Measurements from ENCODE around the gene PHF2. TPM values are rescaled to one million over a fixed set of nuclear protein-coding genes. Genes with fewer than 3 reads are reported as not detected.

PHF2 gene
- total RNA-seq, 1 donor from 2014 or later: 12.1 TPM

- Mint-ChIP-seq H3K9me3 (ENCODE audit: unreplicated experiment) (no peaks in the 10 kb centered on the region), H3K4me1 (ENCODE audit: low read depth, unreplicated experiment) (no peaks in the 10 kb centered on the region), H3K27ac (ENCODE audit: unreplicated experiment) (no peak overlapping the region), H3K4me3 (ENCODE audit: unreplicated experiment) (no peak overlapping the region), H3K27me3 (ENCODE audit: low read depth, unreplicated experiment) (no peaks in the 10 kb centered on the region), H3K36me3 (ENCODE audit: low read depth, unreplicated experiment) (peaks cover 5% of the 10 kb centered on the region)
- no peaks in the 10 kb centered on the region for H3K27me3 ChIP-seq (ENCODE audit: insufficient read depth, low read length)
- no peaks in the 10 kb centered on the region for H3K4me1 ChIP-seq (ENCODE audit: insufficient read depth, low read length)
- DNase-seq (ENCODE audit: low read depth): no peak
- no peak for FAIRE-seq
- no peak for TF ChIP-seq CTCF (IDR thresholded peaks at IDR 0.05; ENCODE audit: insufficient read depth, low read depth, low read length)
- H3K4me3 ChIP-seq (ENCODE audit: insufficient read depth, low read depth, low read length): no peak overlapping the region
- no peak overlapping the region for H3K27ac ChIP-seq (ENCODE audit: low read depth, low read length)
- no peak overlapping the region for H2AFZ ChIP-seq (ENCODE audit: low read depth, low read length)
- H3K9me3 ChIP-seq (ENCODE audit: insufficient read depth, low read depth, low read length): no peaks in the 10 kb centered on the region
- no peak overlapping the region for H3K9ac ChIP-seq (ENCODE audit: low read length)
- no peaks in the 10 kb centered on the region for H3K79me2 ChIP-seq (ENCODE audit: insufficient read depth, low read length)
- H4K20me1 ChIP-seq (ENCODE audit: insufficient read depth, low read length): peaks cover 21% of the 10 kb centered on the region
- H3K36me3 ChIP-seq (ENCODE audit: insufficient read depth, low read length): no peaks in the 10 kb centered on the region
- H3K4me2 ChIP-seq (ENCODE audit: low read length): no peak overlapping the region
These were observed 90.6 kb downstream of the PHF2 start for GRCh38 chr9:93667006-93667405.

- Mint-ChIP-seq H3K9me3 (ENCODE audit: unreplicated experiment) (no peaks in the 10 kb centered on the region), H3K4me3 (ENCODE audit: unreplicated experiment) (no peak overlapping the region), H3K4me1 (ENCODE audit: low read depth, unreplicated experiment) (no peaks in the 10 kb centered on the region), H3K27ac (ENCODE audit: unreplicated experiment) (no peak overlapping the region), H3K36me3 (ENCODE audit: low read depth, unreplicated experiment) (peaks cover 5% of the 10 kb centered on the region), H3K27me3 (ENCODE audit: low read depth, unreplicated experiment) (no peaks in the 10 kb centered on the region)
- no peaks in the 10 kb centered on the region for H3K36me3 ChIP-seq (ENCODE audit: insufficient read depth, low read length)
- H3K27me3 ChIP-seq (ENCODE audit: insufficient read depth, low read length): no peaks in the 10 kb centered on the region
- no peak for FAIRE-seq
- H3K27ac ChIP-seq (ENCODE audit: low read depth, low read length): no peak overlapping the region
- no peak overlapping the region for H2AFZ ChIP-seq (ENCODE audit: low read depth, low read length)
- no peaks in the 10 kb centered on the region for H3K9me3 ChIP-seq (ENCODE audit: insufficient read depth, low read depth, low read length)
- no peak for TF ChIP-seq CTCF (IDR thresholded peaks at IDR 0.05; ENCODE audit: insufficient read depth, low read depth, low read length)
- TF ChIP-seq EZH2 (IDR thresholded peaks at IDR 0.05; ENCODE audit: insufficient read depth, low read length): no peak
- no peaks in the 10 kb centered on the region for H3K79me2 ChIP-seq (ENCODE audit: insufficient read depth, low read length)
- no peak for DNase-seq (ENCODE audit: low read depth)
- H3K4me1 ChIP-seq (ENCODE audit: insufficient read depth, low read length): no peaks in the 10 kb centered on the region
- no peak overlapping the region for H3K4me2 ChIP-seq (ENCODE audit: low read length)
- no peak overlapping the region for H3K4me3 ChIP-seq (ENCODE audit: insufficient read depth, low read depth, low read length)
- H3K9ac ChIP-seq (ENCODE audit: low read length): no peak overlapping the region
- peaks cover 26% of the 10 kb centered on the region for H4K20me1 ChIP-seq (ENCODE audit: insufficient read depth, low read length)
These were observed 91.2 kb downstream of the PHF2 start for GRCh38 chr9:93667627-93668026.

- no peaks in the 10 kb centered on the region for H3K9me3 Mint-ChIP-seq (ENCODE audit: unreplicated experiment)
- no peak for FAIRE-seq
- Histone ChIP-seq H3K27me3 (ENCODE audit: insufficient read depth, low read length) (no peaks in the 10 kb centered on the region), H3K4me1 (ENCODE audit: insufficient read depth, low read length) (no peaks in the 10 kb centered on the region), H3K36me3 (ENCODE audit: insufficient read depth, low read length) (no peaks in the 10 kb centered on the region), H3K27ac (ENCODE audit: low read depth, low read length) (no peak overlapping the region), H3K4me3 (ENCODE audit: insufficient read depth, low read depth, low read length) (no peak overlapping the region), H3K9me3 (ENCODE audit: insufficient read depth, low read depth, low read length) (no peaks in the 10 kb centered on the region), H3K4me2 (ENCODE audit: low read length) (no peak overlapping the region), H3K79me2 (ENCODE audit: insufficient read depth, low read length) (no peaks in the 10 kb centered on the region), H2AFZ (ENCODE audit: low read depth, low read length) (no peak overlapping the region), H4K20me1 (ENCODE audit: insufficient read depth, low read length) (peaks cover 34% of the 10 kb centered on the region), H3K9ac (ENCODE audit: low read length) (no peak overlapping the region)
- no peak for TF ChIP-seq EZH2 (IDR thresholded peaks at IDR 0.05; ENCODE audit: insufficient read depth, low read length)
- no peak for TF ChIP-seq CTCF (IDR thresholded peaks at IDR 0.05; ENCODE audit: insufficient read depth, low read depth, low read length)
- H3K4me1 Mint-ChIP-seq (ENCODE audit: low read depth, unreplicated experiment): no peaks in the 10 kb centered on the region
- DNase-seq (ENCODE audit: low read depth): no peak
- H3K27ac Mint-ChIP-seq (ENCODE audit: unreplicated experiment): no peak overlapping the region
- peaks cover 5% of the 10 kb centered on the region for H3K36me3 Mint-ChIP-seq (ENCODE audit: low read depth, unreplicated experiment)
- H3K4me3 Mint-ChIP-seq (ENCODE audit: unreplicated experiment): no peak overlapping the region
- H3K27me3 Mint-ChIP-seq (ENCODE audit: low read depth, unreplicated experiment): no peaks in the 10 kb centered on the region
These were observed 92.0 kb downstream of the PHF2 start for GRCh38 chr9:93668261-93668871.
